GOT3 (cell line): ENCODE results near the gene ACVR2A.

Experiments
- DNase-seq: peaks from one replicate; lab custom pipeline; 2025; ENCODE audit warnings: mixed read lengths; lab: John Stamatoyannopoulos, UW

ACVR2A gene

DNA sequence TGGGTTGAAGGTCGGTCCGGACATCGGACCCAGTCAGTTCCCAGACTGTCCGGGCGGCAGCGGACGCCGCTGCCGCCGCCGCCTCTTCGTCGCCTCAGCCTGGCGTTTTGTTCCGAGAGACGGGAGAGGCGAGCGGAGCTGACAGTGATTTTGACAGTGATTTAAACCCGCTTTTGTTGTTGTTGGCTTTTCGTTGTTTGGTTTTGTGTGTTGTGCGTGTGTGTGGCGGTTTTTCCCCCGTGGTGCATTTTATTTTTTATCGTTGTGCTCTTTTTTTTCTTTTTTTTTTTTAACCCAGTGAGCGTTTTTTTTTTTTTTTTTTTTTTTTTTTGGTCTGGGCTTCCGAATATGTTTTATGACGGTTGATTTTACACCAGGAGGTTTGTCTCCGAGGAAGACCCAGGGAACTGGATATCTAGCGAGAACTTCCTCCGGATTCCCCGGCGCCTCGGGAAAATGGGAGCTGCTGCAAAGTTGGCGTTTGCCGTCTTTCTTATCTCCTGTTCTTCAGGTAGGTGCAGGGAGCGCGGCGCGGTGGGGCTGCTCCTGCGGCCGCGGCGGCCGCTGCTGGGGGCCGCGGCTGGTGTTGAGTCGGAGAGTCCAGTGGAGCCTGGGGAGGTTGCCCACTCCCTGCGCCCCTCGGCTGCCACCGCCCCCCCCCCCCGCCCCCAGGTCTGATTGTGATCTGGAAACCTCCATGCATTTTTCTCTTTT lies at the start of gene ACVR2A:
Gene ACVR2A, plus strand, starts transcription at position 333 of the 714 bp plus-strand sequence. Its CDS starts 124 bp downstream, at position 457.
- DNase-seq = no peak

DNA sequence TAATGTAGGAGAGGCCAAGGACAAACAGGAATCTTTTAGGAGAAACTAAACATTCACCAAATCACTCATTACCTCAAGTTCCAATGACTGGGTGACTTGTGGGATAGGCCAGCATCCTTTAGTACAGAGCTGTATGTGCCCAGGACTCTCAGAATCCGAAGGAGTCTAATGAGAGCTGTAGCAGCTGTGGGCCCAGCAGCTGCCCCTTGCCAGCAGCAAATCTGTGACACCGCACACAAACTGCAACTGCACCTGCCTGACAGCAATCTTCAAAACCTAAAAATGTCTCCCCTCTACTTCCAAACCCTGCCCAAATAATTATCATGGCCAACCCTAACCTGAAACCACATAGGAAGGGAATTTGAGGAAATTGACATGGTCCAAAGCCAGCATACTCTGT lies 44.5 kb upstream of the ACVR2A start:
- no peak for DNase-seq

DNA sequence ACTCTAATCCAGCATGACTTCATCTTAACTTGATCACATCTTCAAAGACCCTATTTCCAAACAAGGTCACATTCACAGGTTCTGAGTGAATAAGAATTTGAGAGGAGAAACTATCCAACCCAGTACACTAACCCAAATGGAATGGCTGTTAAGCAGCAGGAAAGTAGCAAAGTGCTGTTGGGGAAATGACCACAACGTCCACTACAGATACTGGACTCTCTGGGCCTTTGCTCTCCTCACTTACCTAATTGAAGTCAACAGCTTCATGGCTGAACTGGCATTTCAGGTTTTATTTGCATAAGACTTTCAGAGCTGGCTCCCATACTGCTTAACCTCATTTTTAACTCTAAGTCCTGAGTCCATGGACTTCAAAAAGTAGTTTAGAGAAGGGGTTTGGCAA lies 38.0 kb upstream of the ACVR2A start:
- DNase-seq = no peak

DNA sequence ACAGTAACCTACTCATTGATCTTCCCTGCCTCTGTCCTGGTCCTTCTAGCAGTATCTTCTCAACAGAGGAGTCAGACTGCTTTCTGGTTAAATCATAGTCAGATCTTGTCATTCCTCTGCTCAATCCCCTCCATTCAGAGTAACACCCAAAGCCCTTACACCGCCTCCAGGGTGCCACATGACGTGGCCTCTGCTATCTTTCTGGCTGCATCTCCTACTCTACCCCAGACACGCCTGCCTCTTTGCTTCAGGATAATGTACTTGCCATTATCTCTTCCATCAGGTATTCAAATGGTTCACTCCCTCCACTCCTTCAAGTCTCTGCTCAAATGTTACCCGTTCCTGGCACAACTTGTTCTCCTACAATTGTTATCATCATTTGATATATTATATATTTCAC lies 36.3 kb upstream of the ACVR2A start:
- no peak for DNase-seq

DNA sequence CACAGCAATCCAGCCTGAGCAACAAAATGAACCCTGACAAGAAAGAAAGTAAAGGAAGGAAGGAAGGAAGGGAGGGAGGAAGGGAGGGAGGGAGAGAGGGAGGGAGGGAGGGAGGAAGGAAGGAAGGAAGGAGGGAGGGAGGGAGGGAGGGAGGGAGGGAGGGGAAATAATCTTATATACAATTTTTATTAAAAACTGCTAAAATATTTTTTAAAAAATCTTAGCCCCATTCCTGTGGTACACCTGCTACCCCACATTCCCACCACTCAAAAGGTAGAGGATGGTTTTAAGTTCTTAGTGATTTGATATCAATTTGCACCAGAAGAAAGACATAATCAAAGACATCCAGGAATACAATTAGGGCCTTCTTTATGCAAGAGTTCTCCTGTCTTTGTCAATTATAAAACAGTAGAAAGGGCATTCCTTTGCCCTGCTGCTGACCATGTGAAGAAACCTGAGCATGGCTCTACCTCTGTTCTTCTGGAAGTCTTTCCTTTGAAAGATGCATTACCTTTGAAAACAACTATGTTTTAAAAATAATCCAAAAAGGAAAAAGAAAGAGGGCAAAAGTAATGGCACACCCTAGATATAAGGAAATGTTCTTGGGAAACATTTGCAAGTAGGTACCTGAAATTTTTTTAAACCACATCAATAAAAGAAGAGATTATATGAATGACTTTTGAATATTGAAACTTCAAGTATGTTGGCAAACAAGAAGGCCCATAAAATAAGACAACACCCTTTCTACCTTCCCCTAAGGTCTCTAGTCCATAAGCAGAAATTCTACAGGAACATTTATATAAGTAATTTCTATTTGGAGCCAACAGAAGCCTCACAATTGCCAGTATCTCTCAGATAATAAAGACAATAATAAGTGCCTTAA lies 33.7 kb upstream of the ACVR2A start:
- DNase-seq = no peak

DNA sequence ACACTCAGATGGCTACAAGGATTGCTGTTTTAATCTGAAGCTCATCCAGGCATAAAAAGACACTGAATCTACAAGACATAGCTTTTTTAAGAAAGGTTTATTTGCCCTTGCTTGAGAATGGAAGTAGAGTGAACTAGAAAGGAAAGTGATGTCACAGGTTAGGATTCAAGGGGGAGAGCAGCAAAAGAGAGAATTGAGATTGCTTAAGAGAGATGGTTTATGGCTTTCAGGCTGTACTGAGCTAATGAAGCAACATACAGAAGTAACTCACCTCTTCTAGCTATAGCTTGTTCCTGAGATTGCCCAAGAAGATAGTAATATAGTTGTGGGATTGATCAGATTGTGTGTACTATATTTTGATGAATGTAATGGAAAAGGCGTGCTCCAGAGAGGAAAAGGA lies 26.1 kb upstream of the ACVR2A start:
- DNase-seq = no peak

DNA sequence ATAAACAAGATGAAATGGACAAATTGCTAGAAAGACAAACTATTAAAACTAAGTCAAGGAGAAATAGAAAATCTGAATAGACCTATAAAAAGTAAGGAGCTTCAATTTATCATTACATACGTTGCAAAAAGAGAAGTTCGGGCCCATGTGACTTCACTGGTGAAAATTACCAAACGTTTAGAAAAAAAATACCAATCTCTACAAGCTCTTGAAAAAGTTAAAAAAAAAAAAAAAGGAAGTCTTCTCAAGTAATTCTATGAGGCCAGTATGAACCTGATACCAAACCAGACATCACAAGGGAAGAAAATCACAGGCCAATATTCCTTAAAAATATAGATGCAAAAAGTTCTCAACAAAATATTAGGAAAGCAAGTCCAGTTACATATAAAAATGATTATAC lies 20.2 kb upstream of the ACVR2A start:
- DNase-seq = no peak

DNA sequence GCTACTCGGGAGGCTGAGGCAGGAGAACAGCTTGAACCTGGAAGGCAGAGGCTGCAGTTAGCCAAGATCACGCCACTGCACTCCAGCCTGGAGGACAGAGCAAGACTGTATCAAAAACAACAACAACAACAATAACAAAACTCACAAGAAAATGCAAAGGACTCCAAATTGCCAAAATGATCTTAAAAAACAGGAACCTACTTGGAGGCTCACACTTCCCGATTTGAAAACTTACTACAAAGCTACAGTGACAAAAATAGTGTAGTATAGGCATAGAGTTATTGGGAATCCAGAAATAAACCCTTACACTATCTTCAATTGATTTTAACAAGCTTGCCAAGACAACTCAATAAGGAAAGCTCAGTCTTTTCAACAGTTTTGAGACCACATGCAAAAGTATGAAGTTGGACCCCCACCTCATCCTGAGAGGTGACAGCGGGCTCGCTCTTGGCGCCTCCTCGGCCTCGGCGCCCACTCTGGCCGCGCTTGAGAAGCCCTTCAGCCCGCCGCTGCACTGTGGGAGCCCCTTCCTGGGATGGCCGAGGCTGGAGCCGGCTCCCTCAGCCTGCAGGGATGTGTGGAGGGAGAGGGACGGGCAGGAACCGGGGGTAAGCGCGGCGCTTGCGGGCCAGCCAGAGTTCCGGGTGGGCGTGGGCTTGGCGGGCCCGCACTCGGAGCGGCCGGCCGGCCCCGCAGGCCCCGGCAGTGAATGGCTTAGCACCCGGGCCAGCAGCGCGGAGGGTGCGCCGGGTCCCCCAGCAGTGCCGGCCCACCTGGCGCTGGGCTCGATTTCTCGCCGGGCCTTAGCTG lies 18.3 kb upstream of the ACVR2A start:
- DNase-seq = no peak

DNA sequence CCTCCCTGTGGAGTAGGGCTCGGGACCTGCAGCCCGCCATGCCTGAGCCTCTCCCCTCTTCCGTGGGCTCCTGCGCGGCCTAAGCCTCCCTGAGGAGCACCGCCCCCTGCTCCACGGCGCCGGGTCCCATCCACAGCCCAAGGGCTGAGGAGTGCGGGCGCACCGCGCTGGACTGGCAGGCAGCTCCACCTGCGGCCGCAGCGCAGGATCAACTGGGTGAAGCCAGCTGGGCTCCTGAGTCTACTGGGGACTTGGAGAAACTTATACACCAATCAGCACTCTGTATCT lies 17.8 kb upstream of the ACVR2A start:
- no peak for DNase-seq

DNA sequence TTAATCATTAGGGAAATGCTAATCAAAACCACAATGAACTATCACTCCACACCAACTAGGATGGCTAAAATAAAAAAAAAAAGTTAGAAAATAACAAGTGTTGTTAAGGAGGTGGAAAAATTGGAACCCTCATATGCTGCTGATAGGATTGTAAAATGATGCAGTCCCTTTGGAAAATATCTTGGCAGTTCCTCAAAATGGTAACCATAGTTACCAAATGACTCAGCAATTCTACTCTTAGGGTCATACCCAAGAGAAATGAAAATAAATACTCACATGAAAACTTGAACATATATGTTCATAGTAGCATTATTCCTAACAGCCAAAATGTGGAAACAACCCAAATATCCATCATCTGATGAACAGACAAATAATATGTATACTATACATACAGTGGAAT lies 15.7 kb upstream of the ACVR2A start:
- no peak for DNase-seq

DNA sequence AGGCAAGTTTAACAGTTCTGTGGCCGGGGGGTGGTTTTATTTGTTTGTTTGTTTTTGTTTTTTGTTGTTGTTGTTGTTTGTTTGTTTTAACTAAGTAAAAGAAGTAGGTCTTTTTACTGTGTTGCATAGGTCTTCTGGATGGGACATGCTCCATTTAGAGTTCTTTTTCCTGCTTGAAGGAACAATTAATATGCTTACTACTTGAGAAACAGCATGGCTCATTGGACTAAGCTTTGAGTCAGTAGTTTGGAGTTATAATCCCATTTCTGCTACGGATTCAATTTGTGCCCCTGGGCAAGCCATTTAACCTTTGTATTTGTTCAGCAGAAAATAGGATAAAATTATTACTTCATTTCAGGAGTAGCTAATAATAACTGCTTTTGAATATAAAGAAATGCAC lies 8.7 kb upstream of the ACVR2A start:
- DNase-seq = no peak

DNA sequence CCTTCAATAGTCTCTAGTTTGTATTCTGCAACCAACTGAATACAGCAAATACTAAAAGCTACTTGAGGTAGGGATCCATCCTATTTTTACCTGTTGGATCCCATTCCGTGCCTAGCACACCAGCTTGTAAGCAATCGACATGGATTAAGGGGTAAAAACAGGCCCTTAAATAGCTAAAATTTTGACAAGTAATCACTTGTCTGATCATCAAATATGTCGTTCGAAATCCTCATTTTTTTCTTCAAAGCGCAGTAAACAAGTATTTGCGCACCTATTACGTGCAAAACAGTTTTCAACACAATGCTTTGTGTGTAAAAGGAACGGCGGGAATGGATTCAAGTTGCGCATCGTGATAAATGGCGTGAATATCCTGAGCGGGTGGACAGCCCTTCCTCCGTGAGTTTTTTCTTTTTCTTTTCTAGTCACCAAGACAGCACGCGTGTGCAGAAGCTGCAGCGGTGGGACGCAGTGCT lies 1.4 kb upstream of the ACVR2A start:
- DNase-seq = no peak

DNA sequence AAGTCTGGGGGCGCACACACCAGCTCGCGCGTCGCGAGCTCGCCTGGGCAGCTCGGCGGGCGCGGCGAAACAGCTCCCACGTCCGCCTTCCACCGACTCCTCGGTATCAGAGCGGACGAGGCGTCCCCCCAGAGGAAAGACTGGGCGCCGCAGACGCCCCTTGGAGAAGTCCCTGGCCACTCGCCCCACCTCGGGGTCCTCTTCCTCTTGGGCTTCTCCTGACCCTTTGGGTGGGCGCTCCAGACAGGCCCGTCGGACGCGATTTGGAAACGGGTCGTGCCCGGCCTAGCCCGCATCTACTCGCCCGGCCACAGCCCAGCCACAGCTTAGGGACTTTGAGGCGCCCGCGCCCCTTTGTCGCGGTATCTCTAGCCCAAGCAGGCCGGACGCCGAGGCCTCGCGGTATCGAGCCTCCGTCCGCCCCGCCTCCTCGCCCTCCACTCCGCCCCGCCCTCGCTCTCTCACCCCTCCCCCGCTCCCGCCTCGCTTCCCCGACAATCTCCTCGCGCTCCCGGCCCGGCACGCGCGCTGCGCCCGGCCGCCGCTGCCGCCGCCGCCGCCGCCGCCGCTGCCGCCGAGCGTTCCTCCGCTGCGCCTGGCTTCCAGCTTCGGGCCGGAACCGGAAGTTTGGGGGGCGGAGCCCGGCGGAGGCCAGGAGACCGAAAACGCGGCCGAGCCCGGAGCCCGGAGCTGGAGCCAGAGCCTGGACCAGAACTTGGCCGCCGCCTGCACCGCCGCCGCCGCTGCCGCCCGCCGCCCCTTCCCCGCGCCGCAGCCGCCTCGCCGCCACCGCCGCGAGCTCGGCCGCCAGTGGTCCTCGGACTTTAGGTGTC lies 749 bp upstream of the ACVR2A start:
- peak; percentile 79 for DNase-seq

DNA sequence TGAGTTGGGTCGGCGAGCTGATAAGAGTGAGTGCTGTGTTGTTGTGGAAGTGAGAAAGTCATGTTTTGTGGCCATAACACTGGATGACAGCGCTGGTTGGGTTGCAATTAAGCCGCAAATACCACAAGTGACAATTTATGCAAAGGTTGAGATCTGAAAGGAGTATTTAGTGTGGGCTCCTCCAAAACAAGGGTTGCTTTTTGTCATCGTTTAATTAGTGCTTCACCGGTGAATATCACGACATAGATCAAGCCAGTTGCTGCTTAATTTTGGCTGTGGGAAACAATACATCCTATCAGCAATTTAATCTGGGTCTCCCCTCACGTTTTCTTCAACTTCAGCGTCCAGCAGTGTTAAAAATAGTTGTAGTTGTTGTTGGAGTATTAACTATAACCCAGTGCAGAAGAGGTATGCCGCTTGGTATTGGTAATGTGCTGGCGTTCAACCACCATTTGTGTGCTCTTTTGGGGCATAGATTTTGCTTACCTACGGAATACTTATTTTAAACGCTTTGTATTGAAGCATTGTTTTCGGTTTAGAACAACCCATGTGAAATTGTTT lies 662 bp downstream of the ACVR2A start:
- DNase-seq = no peak

DNA sequence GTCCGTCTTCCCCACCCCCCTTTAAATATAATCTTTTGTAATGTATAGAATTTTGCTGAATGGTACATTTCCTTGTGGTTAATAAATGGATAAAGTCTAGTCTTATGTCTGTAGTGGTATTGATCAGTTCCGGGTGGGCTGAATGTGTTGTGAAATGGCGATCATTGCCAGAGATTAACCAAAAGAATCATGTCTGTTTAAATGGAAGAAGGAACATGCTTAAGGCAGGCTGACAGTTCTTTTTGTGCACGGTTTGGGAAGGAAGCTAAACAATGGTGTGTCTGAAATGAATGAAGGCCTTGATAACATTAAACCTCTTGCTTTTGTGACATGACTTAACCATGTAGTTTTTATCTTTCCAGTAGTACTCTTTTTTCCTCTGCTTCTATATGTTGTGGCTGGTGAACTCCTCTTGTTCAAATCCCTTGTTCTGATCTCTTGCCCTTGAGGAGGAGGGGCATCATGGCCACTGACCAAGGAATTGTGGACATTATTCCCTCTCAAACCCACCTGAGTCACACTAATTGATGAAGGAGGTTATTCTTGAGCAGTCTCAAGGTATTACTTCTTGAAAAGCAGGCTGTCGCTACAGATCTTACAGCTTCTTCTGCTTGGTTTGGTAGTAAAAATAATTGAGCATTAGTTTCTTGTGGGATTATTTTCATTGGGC lies 1.7 kb downstream of the ACVR2A start:
- DNase-seq = no peak

DNA sequence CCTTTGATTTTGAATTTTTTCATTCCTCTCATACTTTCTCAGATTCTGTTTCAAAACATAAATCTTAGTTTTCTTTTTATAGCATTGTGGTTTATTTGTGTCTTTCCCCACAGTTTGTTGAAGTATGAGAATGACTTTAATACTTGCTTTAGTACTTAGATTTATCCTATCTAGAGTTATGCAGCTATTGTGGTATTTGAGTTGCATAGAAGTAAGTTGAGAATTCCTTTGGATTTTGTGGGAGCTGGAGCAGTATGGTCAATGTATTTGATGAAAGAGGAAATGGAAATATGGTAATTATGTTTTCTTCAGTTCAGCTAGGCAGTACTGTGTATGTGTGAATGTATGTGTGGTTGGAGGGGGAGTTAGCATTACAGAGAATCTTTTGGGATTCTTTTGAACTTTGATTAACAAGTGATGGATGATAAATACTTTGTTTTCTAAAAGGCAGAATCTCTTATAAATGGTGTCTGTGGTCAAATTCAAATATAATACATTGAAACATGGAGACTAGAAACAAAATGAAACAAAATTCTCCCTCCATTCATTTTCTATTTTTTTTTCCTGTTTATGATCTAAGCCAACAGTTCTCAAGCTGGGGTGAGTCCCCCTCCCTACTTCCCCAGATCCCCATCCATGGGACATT lies 3.0 kb downstream of the ACVR2A start:
- DNase-seq = no peak

DNA sequence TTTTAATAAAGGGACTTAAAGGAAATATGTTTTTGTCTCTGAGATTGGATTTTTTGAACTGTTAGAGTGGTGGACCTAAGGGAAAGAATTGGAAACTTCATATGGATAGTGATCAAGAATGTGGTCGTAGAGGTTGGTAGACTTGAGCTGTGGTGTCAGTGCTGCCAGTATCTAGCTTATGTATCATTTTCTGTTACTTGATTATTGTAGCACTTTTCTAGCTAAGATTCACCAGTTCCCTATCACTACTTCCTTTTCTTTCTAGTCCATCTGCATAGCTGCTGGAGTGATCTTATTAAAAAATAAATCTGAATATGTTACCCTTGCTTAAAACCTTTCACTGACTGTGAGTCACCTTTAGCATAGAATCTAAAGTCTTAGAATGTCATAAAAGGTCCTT lies 6.0 kb downstream of the ACVR2A start:
- no peak for DNase-seq

DNA sequence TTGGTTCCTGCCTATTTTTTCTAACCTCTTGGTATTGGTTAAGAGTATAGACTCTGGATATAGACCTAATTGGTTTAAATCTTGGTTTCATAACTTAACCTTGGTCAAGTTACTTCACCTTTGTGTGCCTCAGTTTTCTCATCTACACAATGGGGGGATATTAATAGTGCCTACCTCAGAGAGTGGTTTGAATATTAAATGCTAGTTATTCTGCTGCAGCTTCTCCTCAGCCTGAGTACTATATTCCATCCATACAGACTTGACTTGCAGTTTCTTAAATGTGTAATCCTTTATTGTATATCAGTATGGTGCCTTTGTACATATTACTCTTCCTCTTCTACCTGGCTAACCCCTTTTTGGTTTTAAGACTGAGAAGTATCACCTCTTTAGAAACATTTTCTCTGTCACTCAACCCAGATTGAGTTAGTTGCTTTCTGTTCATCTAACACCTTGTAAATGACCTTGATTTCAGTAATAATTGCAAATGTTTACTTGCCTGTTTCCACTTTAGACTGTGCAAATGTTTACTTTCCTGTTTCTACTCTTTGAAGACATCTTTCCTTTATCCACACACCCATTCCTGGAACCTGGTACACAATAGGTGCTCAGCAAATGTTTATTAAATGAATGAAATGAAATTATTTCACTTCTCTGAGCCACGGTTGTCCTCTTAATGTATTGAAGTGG lies 6.6 kb downstream of the ACVR2A start:
- DNase-seq = no peak

DNA sequence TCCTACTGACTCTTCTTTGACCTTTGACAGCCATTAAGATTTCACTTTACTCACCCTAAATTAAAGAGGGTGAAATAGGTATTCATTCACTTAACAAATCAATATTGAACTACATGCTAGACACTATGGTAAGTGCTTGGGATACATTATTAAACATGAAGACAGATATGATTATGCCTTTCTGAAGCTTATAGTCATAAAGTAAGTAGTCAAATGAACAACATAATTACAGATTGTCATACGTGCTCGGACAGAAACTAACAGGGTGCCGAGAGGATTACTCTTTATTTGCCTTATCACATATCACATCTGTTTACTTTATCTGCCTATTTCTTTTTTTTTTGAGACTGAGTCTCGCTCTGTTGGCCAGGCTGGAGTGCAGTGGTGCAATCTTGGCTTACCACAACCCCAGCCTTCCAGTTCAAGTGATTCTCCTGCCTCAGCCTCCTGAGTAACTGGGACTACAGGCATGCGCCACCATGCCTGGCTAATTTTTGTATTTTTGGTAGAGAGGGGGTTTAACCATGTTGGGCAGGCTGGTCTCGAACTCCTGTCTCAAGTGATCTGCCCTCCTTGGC lies 9.8 kb downstream of the ACVR2A start:
- no peak for DNase-seq
